GM10266 (cell line): ENCODE results near the gene UBXN10.
"Not testable (repeated sequence)": the region's sequence is repeated elsewhere in the genome, so short reads cannot be mapped to it uniquely, and the experiment has no call there.

Source experiments
- DNase-seq: peaks from one replicate; pipeline ENCODE4 v3.0.0; 2012; ENCODE audit errors: extremely low spot score
- TF ChIP-seq, protein P1 (sequence below): IDR thresholded peaks from 2 replicates; pipeline ENCODE4 v1.5.1; 2012; ENCODE audit warnings: mild to moderate bottlenecking, low read depth; ENCODE audit not compliant: control insufficient read depth, insufficient read depth; ENCODE audit errors: missing control alignments

Gene UBXN10

DNA sequence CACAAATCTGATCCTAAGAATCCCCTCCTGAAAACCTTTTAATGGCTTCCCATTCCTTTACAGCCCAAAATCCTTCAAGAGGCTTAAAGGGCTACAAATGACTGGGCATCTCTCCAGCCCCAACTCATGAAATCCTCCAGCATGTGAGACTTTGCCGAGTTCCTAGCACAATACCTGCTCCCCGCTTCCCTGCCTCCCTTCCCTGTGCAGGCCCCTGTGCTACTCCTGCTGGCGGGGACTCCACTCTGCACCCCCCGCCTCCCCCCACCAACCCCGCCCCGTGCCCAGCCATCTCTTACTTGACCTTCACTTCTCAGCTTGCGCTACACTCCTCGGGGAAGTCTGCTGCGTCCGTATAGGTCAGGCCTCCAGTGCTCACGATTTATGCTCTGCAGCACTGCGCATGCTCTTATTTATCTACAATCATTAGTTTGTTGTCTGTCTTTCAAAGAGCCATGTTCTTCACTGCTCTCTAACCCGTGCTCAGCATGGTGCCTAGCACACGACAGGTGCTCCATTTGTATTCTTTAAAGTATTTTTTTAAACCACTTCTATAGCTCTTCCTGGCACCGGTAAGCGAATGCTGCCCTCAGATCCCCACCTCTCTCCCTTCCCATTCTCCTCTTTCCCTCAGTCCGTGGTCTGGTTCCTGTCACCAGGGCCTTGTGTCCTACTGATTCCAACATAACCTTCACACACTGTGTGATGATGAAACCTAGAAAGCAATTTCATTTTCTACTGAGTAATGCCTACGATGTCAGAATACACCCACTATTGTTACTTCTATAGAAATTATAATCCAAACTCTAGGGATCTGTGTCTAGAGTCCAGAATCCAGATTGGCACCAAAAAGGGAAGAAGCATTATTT lies 37.9 kb downstream of the UBXN10 start:
- TF ChIP-seq, protein P1, sequence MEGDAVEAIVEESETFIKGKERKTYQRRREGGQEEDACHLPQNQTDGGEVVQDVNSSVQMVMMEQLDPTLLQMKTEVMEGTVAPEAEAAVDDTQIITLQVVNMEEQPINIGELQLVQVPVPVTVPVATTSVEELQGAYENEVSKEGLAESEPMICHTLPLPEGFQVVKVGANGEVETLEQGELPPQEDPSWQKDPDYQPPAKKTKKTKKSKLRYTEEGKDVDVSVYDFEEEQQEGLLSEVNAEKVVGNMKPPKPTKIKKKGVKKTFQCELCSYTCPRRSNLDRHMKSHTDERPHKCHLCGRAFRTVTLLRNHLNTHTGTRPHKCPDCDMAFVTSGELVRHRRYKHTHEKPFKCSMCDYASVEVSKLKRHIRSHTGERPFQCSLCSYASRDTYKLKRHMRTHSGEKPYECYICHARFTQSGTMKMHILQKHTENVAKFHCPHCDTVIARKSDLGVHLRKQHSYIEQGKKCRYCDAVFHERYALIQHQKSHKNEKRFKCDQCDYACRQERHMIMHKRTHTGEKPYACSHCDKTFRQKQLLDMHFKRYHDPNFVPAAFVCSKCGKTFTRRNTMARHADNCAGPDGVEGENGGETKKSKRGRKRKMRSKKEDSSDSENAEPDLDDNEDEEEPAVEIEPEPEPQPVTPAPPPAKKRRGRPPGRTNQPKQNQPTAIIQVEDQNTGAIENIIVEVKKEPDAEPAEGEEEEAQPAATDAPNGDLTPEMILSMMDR: no peak
- DNase-seq: no peak

DNA sequence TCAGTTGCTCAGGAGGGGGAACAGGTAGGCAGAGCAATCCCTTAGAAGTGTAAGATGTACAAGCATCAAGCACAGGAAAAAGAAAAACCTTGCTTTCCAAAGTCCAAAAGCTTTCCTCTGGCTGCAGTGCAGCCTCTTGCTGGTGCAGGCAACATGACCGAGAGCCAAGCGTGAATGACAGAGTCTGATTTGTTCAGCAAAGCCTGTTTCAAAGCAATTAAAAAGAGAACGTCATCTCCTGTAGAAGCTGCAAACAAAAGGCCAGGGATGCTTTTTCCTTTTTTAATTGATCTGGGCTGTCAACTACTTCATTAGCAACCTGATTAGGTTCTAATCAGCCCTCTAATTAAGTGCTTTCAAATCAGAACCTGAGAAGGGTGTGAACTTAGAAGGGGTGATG lies 38.6 kb downstream of the UBXN10 start:
- TF ChIP-seq, protein P1: no peak
- DNase-seq: no peak

DNA sequence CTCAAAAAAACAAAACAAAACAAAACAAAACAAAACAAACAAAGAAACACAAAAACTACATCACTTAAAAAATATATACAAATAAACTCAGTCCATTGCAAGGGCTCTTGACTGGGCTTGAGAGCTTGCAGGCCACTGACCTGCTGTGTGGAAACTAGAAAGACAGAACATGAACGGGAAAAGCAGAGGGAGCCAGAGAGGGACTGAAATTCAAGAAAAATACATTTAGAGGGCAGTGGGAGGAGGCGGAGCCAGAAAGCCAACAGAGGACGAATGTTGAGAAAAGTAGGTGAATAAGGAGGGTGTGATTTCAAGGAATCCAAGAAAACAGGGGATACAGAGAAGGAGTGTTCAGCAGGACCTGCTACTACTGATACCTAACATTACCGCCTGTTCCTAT lies 41.8 kb downstream of the UBXN10 start:
- no peak for DNase-seq
- TF ChIP-seq, protein P1: no peak

DNA sequence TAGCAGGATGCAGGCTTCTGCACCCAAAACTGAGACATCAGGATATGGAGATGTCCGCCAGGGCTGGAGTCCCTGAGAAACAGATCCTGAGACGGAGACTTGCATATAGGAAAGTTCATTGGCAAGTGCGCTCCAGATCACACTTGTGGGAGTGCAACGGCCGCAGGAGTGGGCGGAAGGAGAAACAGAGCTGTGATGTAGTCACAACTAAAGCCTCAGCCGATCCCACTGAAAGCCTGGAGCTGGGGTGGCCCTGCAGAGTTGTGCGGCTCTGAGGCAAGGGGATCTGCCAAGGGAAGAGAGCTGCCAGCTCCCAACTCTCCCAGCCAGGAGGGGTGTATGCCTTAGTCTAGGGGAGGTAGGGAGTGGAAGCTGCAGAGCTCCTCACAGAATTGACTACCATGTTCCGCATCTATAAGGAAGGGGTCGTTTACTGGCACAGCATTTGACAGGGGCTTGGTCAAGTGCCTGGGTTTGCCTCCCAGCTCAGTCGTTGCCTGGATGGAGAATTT lies 42.5 kb downstream of the UBXN10 start:
- DNase-seq: no peak
- TF ChIP-seq, protein P1: no peak

DNA sequence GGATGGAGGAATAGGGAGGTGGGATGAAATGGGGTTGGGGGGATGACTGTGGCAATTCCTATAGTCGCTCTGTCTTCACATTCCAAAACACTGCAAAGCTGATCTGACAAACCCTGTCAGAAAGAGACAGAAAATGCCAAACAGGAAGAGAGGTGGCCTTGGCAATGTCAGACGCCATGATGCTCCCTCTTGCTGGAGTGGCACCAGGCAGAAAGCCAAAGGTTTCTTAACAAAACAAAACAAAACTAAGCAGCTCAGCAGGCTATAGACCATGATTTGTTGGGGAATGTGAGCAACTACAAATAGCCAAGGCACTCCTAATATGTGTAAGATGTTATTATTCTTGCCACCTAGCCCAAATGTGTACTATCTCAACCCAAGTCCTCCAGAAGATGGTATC lies 43.3 kb downstream of the UBXN10 start:
- TF ChIP-seq, protein P1: no peak

DNA sequence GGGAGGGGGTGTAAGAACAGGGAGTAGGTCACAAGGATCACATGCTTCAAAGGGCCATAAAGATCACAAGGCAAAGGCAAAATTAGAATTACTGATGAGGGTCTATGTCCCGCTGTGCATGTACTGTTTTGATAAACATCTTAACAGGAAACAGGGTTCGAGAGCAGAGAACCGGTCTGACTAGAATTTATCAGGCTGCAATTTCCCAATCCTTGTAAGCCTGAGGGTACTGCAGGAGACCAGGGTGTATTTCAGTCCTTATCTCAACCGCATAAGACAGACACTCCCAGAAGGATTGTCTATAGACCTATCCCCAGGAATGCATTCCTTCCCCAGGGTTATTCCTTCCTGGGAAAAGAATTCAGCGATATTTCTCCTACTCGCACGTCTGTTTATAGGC lies 46.7 kb downstream of the UBXN10 start:
- not testable (repeated sequence) for DNase-seq

More for the DNA sequence above, 43.3 kb downstream of the UBXN10 start:
- DNase-seq: no peak

DNA sequence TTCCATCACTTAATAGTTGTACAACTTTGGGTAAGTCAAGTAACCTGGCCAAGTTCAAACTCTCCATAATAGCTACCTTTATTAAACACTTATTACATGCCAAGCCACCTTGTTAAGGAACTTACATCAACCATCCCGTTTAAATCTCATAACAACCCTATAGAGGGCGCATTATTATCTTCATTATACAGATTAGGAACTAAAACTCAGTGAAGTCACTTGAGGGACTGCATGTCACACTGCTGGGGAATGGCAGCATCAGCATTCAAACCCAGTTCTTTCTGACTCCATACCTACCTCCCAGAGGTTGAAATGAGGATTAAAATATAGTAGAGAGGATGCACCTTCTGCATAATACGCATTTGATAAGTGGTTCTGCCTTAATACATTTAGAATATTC lies 47.5 kb downstream of the UBXN10 start:
- TF ChIP-seq, protein P1: peak; percentile 43
- DNase-seq: peak; percentile 54
